GM18519 (cell line): ENCODE data around the gene DFFB.
A peak's percentile ranks its signal among the peaks of the same experiment; 100 is the strongest.

Experiments used
- ATAC-seq: cut with Tn5 transposase; IDR thresholded peaks from one replicate; pipeline ENCODE4 v1.9.1; 2021; ENCODE audit warnings: mild to moderate bottlenecking, moderate library complexity; ENCODE audit not compliant: unreplicated experiment, low FRiP score

Gene DFFB

DNA sequence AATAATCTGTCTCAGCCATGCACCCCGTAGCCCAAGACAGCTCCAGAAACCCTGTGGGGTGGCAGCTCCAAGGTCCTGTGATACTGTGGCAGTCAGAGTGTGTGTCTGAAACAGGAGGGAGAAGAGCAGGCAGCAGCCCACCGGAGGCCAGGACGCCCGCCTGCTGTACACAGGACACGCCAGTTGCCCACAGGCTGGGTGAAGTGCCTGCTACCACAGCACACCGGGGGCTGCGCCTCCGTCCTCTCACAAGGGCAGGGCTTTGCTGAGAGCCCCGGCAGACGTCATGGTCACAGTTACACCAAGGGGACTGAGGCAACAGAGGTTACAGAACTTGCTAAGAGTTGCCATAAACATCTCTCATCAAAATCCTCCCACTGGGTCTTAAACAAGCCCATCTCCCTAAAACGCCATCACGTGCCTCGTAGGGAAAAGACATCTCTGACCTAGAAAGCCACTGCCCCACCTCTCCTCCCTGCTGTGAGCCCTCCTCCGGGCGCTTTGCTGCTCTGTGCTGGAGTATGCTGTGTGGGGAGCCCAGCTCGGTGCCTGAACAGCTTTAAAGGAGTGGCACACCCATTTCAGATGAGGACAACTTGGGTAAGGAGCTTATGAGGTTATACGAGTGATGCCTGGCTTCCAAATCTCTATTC lies 37.5 kb downstream of the DFFB start:
- no peak for ATAC-seq

DNA sequence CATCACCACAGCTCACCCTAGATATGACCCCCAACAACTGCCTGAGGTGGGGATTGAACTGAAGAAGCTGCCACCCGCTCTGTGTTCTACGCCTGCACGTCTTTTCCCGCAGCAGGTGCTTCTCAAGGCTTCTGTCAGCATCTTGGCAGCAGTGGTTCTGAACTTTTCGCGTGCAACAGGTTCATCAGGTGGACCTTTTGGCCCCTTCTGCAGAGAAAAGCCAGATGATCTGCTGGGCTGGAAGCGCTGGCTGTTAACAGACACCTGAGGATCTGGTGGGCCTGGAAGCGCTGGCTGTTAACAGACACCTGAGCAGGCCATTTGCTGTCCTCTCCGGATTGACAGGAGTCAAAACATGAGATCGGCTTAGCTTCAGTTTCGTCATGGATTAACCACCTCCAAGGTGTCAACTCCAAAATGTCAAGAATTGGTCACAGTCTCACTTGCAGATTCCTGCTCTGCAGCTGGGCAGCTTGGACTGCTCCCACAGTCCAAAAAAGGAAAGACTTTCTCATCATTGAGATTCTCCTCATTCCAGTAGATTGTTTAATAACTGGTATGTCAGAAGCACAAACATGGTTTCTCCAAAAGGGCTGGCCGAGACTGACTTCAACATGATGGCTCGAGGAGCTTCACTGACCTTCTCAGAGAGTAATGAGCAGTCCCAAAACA lies 38.1 kb downstream of the DFFB start:
- no peak for ATAC-seq

DNA sequence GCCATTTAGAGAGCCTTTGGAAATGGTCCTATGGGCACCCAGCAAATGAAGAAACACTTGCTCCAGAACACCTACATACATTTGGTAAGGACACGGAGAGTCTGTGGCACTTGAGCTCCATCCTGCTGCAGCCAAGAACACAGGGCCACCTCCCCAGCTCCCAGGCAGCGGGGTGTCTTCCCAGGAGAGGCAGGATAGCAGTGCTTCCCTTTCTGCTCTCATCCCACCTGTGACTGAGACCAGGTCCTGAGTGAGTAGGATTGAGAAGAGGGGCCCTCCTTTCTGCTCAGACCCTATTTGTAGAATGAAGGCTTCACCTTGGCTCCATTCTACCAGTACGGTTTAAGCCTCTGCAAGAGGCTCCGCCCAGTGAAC lies 38.7 kb downstream of the DFFB start:
- no peak for ATAC-seq

DNA sequence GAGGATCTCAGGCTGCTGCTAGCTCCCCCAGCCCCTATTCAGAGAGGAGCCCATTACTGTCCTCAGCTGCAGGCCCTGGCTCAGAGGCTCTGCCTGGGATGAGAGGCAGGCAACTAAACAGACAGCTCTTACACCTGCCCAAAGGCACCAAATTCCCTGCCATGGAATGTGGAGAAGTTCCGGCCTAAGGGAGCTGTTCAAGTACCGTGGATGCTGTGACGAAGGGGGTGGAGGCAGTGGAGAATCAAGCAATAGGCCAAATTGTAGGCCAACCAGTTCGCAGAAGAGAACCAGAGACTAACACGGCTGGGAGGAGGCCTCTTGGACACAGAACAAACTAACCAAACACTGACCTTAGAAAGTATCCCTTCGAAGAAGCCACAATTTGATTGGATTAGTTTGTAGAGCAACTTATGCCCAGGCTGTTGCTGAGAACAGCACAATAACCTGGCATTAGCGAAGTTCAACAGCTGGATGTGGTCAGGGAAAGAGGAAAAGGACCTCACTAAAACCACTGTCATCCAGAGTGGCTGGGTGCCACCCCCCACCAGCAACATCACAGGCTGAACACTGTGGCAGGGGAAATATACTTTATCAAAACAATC lies 39.2 kb downstream of the DFFB start:
- ATAC-seq = no peak

DNA sequence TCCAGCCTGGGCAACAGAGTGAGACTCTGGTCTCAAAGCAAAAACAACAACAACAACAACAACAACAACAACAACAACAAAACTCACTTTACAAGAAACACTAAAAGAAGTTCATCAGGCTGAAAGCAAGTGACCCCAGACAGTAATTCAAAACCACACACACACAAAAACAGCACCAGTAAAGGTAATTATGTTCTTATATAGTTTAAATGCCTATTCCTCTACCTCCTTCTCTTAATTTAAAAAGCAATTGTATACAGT lies 41.1 kb downstream of the DFFB start:
- no peak for ATAC-seq

DNA sequence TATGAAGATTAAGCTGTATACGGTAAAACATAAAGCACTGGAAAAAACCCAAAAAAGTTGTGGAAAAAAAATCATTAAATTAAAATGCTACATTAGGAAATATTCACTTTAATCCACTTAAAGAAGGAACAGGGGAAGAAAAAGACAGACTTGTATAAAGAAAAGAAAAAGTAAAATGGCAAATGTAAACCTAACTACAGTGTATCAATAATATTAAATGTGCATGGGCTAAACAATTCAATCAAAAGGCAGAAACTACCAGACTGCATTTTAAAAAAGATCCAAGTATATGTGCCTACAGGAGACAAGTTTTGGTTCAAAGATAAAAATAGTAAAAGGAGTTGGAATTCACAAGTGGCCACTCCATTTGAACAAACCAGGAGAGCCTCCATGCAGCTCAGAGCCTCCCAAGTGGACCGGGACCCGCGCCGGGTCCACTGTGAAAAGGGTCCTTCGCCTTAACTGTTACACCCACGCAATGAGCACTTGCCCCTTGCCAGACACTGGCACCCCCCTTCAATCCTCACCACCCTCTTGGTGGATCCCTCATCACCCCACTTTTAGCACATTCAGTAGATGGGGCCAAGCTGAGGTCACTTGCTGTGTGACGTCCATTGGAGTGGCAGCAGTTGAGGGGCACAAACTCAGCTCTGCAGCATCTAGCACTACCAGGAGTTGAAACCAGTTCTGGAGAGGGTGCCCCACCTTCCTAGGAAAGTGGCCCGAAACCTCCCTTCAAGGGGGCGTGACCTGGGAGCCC lies 41.9 kb downstream of the DFFB start:
- no peak for ATAC-seq

DNA sequence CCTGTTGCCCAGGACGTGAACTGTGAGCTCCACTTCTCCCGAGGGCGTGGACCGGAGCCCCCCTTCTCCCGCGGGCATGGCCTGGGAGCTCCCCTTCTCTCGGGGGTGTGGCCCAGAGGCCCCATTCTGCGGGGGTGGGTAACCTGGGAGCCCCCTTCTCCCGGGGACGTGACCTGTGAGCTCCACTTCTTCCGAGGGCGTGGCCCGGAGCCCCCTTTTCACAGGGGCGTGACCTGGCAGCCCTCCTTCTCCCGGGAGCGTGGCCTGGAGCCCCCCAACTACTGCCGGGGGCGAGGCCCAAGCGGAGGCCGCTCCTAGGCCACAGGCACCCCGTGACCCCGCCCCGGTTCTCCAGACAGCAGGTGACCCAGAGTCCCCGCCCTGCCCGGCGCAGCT lies 42.5 kb downstream of the DFFB start:
- peak; percentile 1 for ATAC-seq

DNA sequence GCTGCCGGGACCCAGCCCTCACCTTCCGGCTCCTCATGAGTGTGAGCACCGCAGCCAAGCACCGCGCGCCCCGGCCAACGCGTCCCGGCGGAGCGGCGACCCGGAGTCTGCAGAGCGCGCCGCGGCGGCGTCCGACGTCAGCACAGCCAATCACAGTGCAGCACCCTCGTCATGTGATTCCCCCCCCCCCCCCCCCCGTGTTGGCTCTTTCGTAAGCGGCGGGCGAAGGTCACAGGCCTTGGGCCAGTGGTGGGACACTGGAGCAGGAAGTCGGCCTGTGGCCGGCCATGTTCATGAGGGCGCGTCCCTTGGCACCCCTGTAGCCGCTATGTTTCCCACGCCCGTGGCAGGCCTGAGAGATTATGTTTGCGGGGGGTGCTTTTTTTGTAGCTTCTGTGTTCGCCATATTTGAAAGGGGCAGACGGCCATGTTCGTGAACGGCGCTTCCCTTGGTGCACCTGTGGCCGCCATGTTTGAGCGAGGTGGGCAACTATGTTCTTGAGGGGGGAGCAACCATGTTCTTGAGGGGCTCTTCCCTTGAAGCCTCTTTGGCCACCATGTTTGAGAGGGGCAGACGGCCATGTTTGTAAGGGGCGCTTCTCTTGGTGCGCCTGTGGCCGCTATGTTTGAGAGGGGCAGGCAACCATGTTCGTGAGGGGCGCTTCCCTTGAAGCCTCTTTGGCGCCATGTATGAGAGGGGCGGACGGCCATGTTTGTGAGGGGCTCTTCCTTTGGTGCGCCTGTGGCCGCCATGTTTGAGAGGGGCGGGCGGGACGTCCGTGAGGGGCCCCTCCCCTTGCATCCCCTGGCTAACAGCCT lies 43.1 kb downstream of the DFFB start, which contains the start of gene C1orf174:
TSS of gene C1orf174 (minus strand) at position 123 of the 819 bp plus-strand sequence. CDS start at position 37, 86 bp downstream.
- ATAC-seq = peak; percentile 61

DNA sequence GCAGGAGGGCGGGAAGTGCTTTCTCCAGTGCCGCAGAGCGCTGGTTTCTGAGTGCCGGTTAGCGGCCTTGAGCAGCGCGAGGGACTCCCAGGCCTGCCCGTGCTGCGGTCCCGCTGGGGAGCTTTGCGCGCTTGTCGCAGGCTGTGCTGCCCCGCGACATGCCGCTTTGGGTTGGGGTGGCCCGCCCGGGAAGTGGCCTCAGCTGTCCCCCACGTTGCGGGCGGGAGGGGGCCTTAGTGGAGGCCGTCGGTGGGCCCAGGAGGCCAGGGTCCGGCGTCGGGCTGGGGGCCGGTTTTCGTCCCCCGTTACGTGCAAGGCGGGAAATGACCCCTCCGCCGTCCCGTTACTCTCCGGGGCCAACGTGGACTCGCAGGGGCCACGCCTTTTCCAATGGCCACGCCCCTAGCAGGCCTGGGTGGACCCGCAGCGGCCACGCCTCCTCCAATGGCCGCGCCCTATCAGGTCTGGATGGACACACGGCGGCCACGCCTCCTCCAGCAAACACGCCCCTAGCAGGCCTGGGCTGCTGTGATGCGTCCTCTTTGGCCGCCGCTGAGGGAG lies 43.8 kb downstream of the DFFB start:
- ATAC-seq = peak; percentile 49

DNA sequence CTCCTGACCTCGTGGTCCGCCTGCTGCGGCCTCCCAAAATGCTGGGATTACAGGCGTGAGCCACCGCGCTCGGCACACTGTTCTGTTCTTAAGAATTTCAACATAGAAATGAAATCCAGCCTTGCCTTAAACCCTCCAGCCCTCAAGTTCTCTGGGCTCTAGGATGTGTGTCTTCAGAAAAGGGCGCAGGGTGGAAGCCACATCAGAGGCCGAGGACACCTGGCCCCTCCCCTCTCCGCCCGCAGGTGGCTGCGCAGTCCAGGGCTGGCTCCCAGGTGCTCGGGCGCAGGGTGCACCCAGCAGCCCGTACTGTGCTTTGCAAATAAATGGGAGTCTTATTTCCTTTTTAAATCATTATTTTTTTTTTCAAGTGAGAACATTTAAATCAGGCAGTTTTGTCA lies 44.8 kb downstream of the DFFB start:
- no peak for ATAC-seq

DNA sequence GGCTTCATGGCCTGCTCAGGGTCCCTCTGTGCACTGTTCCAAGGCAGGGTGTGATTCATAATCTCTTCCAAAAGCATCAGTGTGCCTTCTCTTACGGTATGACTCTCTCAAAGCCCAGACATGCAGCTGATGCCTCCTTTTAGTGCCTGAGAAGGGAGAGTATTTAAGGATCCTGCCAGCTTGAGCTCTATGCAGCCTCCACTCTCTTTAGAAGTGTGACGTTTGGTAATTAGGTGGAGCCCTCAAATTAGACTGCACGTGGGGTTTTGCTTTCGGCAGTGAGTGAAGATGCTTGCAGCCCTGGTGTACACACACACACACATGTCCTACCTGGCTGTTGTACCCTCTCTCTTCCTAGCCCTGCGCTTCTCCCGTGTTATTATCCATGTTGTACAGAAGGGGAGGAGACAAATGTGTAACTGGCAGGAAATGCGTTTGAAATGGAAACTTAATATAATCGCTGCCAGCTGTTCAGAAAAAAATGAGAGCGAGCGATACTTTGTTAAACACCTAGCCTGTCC lies 45.4 kb downstream of the DFFB start:
- ATAC-seq = no peak

DNA sequence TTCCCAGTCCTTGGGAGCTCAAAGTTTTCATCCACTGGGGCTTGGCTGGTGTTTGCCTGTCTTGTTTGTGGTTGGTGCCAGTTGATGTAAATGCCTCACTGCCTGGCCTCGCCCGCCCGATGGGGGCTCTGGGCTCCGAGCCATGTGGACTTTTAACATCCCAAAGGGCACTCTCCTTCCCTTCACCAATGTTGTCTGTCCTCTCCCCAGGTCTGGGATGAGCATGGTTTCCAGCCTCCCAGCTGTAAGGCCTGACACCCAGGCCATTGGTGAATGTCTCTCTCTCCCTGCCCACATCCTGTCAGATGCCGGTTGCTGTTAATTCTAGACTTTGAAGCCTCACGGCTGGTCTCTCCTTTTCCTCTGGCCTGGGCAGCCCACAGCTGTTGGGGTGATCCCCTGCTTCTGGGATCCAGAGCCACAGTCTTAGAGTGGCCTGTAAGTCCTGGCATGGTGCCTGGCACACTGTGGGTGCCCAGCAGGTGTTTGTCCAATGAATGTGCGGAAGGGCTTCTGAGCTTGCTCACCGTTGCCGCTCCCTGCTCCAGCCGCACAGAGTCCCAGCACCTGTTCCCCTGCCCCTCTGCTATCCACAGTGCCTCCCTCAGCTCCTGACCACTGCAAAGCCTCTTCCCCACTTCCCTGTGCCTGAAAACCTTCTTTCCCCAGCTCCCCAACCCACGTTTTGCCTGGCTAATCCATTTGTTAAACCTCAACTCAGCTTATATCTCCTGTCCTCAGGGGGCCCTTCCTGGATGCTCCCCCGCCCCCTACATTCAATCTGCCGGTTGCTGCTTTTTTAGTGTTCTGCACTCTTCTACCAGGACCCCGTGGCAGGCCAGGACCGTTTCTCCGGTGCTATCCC lies 46.1 kb downstream of the DFFB start:
- no peak for ATAC-seq

DNA sequence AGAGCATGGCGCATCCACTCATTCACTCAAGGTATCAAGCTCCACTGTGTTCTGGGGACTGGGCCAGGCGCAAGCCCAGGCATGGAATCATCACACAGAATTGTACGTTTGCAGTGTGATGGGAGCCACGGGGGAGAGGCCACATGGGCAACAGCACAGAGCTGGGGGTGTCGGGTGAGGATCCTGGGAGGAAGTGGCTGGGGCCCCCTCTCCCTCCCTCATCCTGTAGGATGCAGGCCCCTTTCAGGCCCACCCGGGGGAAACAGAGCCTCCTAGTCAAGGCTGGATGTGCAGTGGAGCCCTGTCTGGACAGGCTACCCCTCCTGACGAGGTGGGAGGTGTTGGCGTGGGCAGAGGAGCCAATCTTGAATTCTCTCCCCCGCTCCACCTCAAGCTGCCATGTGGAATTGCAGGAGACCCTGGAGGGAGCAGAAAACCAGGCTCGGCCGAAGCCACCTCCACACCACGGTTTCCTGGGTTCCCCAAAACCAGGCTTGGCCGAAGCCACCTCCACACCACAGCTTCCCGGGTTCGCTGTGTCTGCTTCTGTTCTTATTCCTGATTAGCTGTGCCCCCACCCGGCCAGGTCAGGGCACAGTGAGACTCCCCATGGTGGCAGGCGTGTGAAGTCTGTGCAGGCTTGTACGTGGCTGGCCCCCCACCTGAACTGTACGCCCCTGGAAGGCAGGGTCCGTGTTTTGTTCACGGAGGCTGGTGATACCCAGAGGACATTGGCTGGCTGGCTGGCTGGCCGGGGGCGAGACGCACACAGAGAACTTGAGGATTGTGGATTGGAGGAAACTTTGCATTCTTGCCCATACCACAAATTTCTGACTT lies 46.9 kb downstream of the DFFB start:
- no peak for ATAC-seq

DNA sequence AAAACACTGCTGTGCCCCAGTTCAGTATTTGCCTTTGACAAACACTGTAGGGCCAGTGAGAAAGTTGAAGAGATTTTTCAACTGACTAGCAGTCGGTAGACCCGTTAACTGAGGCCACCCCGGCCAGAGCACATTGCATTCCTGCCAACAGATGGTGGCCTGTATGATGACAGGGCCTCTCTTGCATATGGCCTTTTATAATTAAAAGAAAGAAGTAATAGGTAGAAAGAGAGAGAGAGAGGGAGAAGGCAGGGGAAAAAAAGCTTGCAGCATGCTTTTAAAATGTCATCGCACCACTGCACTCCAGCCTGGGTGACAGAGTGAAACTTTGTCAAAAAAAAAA lies 47.5 kb downstream of the DFFB start:
- no peak for ATAC-seq

DNA sequence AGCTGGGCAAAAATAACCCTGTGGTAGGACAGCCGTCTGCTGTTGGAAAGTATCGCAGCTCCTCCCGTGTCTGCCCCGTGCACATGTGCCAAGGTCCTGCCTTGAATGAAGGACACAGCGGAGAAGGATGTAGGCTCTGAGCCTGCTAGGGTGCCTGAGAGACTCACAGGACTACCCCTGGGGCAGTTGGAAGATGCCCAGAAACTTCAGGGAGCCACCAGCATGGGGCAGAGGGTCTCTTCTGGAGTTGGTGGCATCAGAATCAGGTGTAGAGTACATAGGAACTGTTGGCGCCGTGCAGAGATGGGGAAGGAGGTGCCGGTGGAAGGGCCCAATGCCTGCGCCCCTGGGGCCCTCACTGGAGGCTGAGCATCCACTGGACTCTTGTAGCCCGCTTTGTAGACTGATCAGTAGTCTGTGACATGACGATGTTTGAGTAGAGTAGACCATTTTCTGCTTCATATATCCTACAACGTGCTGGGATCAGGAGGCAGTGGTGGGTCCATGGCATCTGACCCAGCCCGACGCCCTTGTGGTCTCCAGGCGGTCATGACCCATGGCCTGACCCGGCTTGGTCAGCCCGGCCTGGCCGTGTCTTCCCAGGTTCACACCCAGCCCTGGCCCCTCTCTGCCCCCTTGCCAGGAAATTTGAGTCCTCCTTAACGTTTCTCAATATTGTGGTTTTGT lies 48.1 kb downstream of the DFFB start:
- ATAC-seq = no peak

DNA sequence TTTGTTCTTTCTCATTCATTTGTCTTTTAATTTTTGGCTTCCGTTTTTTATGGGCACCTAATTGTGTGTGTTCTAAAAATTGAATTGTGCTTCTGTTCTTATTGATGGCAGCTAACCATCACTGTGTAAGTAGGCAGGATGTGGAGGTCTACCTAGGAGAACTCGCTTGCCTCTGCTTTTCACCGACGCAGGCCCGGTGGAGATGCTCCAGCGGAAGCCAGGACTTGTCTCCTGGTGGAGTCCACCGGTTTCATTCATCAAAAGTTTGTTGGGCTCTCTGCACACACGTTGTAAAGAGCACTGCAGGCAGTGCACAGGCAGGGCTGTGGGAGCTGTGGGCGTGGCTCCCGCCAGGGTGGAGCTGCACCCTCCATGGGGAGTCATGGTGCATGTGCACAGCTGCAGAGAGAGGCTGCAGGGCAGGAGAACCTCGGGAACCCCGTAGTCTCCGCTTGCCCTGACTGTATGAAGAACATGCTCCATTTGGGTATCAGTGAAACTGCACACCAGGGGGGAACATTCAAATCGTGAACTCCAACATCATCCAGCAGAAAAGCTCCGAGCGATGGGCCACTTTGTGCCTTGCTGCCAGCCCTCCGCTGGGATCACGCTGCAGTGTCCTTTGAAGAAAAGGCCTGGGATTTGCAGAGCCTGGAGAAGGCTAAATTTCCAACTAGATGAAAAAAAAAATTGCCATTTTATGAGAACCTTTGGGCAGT lies 48.8 kb downstream of the DFFB start:
- no peak for ATAC-seq

DNA sequence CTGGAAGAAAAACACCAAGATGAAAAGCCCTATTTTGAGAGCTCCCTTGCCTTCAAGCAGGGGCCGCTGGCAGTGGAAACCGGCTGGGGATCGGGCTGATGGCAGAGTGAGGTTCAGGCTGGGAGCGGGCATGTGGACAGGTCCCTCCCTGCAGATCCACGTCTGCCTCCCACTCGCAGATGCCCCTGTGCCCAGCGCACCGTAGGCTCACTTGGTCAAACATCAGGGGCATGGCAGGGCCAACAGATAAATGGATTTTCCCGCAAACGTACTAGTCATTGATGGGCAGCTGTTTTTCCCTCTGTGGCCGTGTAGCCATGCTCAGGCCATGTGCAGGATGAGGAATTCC lies 49.4 kb downstream of the DFFB start:
- no peak for ATAC-seq
